ENCODE measurements around the gene C1orf174.

Gene C1orf174

GRCh38 chr1:3842912-3843311 lies 57.2 kb downstream of the C1orf174 start:
- Histone ChIP-seq H3K4me3 (IDR thresholded peaks at IDR 0.05; ENCODE audit: insufficient read depth, low read depth, low read length) (no peak overlapping the region), H3K27me3 (ENCODE audit: insufficient read depth, low read depth) (no peaks in the 10 kb centered on the region), H3K4me2 (no peak overlapping the region), H4K20me1 (ENCODE audit: insufficient read depth) (no peaks in the 10 kb centered on the region), H3K79me2 (ENCODE audit: insufficient read depth, low read depth) (no peaks in the 10 kb centered on the region), H3K9ac (no peak overlapping the region), H3K36me3 (ENCODE audit: insufficient read depth) (no peaks in the 10 kb centered on the region), H3K27ac (no peak overlapping the region), H2AFZ (ENCODE audit: low read depth) (no peak overlapping the region), H3K4me1 (ENCODE audit: low read depth, poor library complexity, severe bottlenecking) (no peaks in the 10 kb centered on the region)
- TF ChIP-seq CTCF (conservative IDR thresholded peaks at IDR 0.05; ENCODE audit: low read depth, low read length): no peak

- no peaks in the 10 kb centered on the region for H3K79me2 ChIP-seq (ENCODE audit: insufficient read depth, low read depth)
- no peaks in the 10 kb centered on the region for H3K36me3 ChIP-seq (ENCODE audit: insufficient read depth)
- TF ChIP-seq CTCF (conservative IDR thresholded peaks at IDR 0.05; ENCODE audit: low read depth, low read length): no peak
- H3K9ac ChIP-seq: no peak overlapping the region
- H3K4me2 ChIP-seq: no peak overlapping the region
- H4K20me1 ChIP-seq (ENCODE audit: insufficient read depth): no peaks in the 10 kb centered on the region
- H3K27me3 ChIP-seq (ENCODE audit: insufficient read depth, low read depth): no peaks in the 10 kb centered on the region
- H3K27ac ChIP-seq: no peak overlapping the region
- H3K4me3 ChIP-seq (IDR thresholded peaks at IDR 0.05; ENCODE audit: insufficient read depth, low read depth, low read length): no peak overlapping the region
- no peaks in the 10 kb centered on the region for H3K4me1 ChIP-seq (ENCODE audit: low read depth, poor library complexity, severe bottlenecking)
- no peak overlapping the region for H2AFZ ChIP-seq (ENCODE audit: low read depth)
Observed at GRCh38 chr1:3841491-3841890, 58.6 kb downstream of the C1orf174 start.

All from KMS-11 (cell line).